Gastrocnemius medialis (tissue), 4 donors: ENCODE measurements around the gene FUOM. TPM values are rescaled to one million over a fixed set of nuclear protein-coding genes. Genes with fewer than 3 reads are reported as not detected.

Experiments
- ATAC-seq, 2 donors: fragments of 150-250 bp; one replicate each; pipeline ENCODE4 v1.9.1; 2016
- DNase-seq, 2 donors: peaks; one replicate each; pipeline ENCODE4 v3.0.0-alpha.2; 2019
- H3K27ac ChIP-seq, 4 donors: fragments of 200-600 bp; sonication (generic); 1 replicate in 1 of 4; 2 replicates in 3 of 4; pipeline ENCODE4 v1.5.1; 2016 to 2018; ENCODE audit warnings: mild to moderate bottlenecking in 2 of 4, moderate library complexity in 1 of 4
- H3K27me3 ChIP-seq, 3 donors: fragments of 200-600 bp; sonication (generic) in 2 of 3; 1 replicate in 1 of 3; 2 replicates in 2 of 3; pipeline versions ENCODE4 v1.5.1 to v1.6.0; 2016 to 2019; ENCODE audit warnings: mild to moderate bottlenecking in 1 of 3, moderate library complexity in 1 of 3
- H3K36me3 ChIP-seq, 2 donors: fragments of 200-600 bp; sonication (generic) in 1 of 2; one replicate each; pipeline ENCODE4 v1.5.1; 2017 to 2018
- H3K4me1 ChIP-seq, 2 donors: fragments of 200-600 bp; sonication (generic) in 1 of 2; one replicate each; pipeline ENCODE4 v1.5.1; 2016 to 2017; ENCODE audit warnings: mild to moderate bottlenecking in 2 of 2
- H3K4me3 ChIP-seq, 4 donors: fragments of 200-600 bp; sonication (generic) in 3 of 4; 1 replicate in 1 of 4; 2 replicates in 3 of 4; pipeline ENCODE4 v1.5.1; 2016 to 2019; ENCODE audit warnings: mild to moderate bottlenecking in 2 of 4
- H3K9me3 ChIP-seq, 3 donors: fragments of 200-600 bp; sonication (generic) in 2 of 3; 1 replicate in 1 of 3; 2 replicates in 2 of 3; pipeline ENCODE4 v1.5.1; 2016 to 2019
- POLR2A ChIP-seq, 2 donors: fragments of 450-650 bp; IDR thresholded peaks; one replicate each; pipeline ENCODE4 v1.6.1; 2017; ENCODE audit warnings: antibody characterized with exemption in 2 of 2, mild to moderate bottlenecking in 2 of 2, moderate library complexity in 2 of 2
- in situ Hi-C, 4 donors: fragments of 200-750 bp; cut with MboI; loops; one replicate each; pipeline versions ENCODE4 v1.15.0 to v1.8.0; 2017; ENCODE audit warnings: low sequenced_read_pairs in 4 of 4
- intact Hi-C: fragments of 100-400 bp; cut with DNase I; formaldehyde crosslinking; loops from one replicate; pipeline ENCODE4 v1.15.1; 2023; ENCODE audit warnings: low total_unique reads
- total RNA-seq, 4 donors: library from RNA; depleted of rRNA; stranded (reverse); fragments of >200 nt; gene quantifications; one replicate each; pipeline versions ENCODE4 v1.1.0 to v1.2.3, GENCODE V29; 2016
- TF ChIP-seq, protein P1 (sequence below), 5 experiments: fragments of 450-650 bp in 3 of 5; fragments of 200-600 bp in 2 of 5; sonication (generic) in 2 of 5; IDR thresholded peaks in 4 of 5; conservative IDR thresholded peaks in 1 of 5; 1 replicate in 4 of 5; 2 replicates in 1 of 5; pipeline ENCODE4 v1.5.1; 2016 to 2019; ENCODE audit warnings: antibody characterized with exemption in 5 of 5, mild to moderate bottlenecking in 3 of 5, moderate library complexity in 3 of 5

The FUOM gene
- total RNA-seq, 4 donors from 2014 or later, result 3.2 to 8.9 (median 5.6) TPM

DNA sequence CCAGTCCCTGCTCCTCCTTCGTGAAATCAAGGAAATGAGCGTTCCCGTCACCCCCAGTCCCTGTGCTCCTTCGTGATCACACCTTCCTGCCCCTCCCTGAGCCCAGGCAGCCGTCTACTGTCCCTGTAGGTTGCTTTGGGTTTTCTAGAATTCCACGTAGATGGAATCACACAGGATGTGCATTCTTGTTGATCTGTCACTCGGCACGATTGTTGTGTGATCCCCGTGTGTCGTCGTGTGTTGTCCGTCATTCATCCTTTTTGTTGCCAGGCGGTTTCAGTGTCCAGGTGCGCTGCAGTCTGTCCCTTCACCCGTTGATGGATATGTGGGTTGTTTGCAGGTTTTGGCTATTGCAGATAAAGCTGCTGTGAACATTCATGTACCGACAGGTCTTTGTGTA, 45.5 kb upstream of the FUOM start:
- peaks cover 0 to 61% of the 10 kb centered on the region in 2 donors for H3K36me3 ChIP-seq
- no peak for ATAC-seq

DNA sequence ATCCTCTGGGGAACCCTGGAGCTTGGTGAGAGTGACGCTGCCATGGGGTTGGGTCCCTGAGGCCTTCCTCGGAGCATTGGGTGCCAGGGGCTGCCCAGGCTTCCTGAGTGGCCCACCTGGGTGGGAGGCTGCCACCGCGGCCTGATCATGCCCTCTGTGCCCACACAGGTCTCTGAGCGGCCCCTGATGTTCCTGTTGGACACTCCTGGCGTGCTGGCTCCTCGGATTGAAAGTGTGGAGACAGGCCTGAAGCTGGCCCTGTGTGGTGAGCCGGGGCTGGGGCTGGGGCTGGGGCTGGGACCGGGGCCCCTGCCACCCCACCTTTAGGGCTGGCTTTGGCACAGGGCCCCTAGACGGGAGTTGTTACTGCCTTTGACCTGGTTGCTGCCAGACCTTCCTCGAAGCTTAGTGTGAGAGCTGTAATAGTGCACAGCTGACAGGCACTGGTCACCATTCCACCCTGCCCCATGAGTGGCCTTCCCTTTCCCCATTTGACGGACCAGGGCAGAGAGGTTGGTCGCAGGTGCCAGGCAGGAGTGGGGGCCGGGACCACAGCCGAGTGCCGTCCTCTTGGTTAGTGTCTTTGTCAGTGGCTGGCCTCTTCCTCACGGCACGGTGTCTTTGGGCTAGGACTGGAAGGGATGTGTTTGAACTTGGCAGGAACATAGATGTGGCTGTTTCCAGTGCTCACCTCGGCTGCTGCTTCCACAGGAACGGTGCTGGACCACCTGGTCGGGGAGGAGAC, 44.3 kb upstream of the FUOM start:
- Histone ChIP-seq H3K27me3 (no peaks in the 10 kb centered on the region), H3K4me1 (no peaks in the 10 kb centered on the region), H3K36me3 (peaks cover 0 to 59% of the 10 kb centered on the region in 2 donors), H3K9me3 (no peaks in the 10 kb centered on the region), H3K27ac (no peak overlapping the region), H3K4me3 (no peak overlapping the region)
- in situ Hi-C loops (no loop called here), intact Hi-C loops (no loop called here)
- DNase-seq, result no peak
- TF ChIP-seq, protein P1, sequence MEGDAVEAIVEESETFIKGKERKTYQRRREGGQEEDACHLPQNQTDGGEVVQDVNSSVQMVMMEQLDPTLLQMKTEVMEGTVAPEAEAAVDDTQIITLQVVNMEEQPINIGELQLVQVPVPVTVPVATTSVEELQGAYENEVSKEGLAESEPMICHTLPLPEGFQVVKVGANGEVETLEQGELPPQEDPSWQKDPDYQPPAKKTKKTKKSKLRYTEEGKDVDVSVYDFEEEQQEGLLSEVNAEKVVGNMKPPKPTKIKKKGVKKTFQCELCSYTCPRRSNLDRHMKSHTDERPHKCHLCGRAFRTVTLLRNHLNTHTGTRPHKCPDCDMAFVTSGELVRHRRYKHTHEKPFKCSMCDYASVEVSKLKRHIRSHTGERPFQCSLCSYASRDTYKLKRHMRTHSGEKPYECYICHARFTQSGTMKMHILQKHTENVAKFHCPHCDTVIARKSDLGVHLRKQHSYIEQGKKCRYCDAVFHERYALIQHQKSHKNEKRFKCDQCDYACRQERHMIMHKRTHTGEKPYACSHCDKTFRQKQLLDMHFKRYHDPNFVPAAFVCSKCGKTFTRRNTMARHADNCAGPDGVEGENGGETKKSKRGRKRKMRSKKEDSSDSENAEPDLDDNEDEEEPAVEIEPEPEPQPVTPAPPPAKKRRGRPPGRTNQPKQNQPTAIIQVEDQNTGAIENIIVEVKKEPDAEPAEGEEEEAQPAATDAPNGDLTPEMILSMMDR (IDR thresholded peaks at IDR 0.05 in 4 of 5, conservative IDR thresholded peaks at IDR 0.05 in 1 of 5), result no peak
- no peak for TF ChIP-seq POLR2A (IDR thresholded peaks at IDR 0.05)
- no peak for ATAC-seq

More for the DNA sequence above, 45.5 kb upstream of the FUOM start:
- H3K4me3 ChIP-seq, result no peak overlapping the region
- H3K27me3 ChIP-seq, result no peaks in the 10 kb centered on the region
- TF ChIP-seq, protein P1 (IDR thresholded peaks at IDR 0.05 in 4 of 5, conservative IDR thresholded peaks at IDR 0.05 in 1 of 5), result no peak
- no peak for TF ChIP-seq POLR2A (IDR thresholded peaks at IDR 0.05)
- intact Hi-C loops (no loop called here), in situ Hi-C loops (no loop called here)
- no peaks in the 10 kb centered on the region for H3K4me1 ChIP-seq
- no peak for DNase-seq
- H3K27ac ChIP-seq, result no peak overlapping the region
- no peaks in the 10 kb centered on the region for H3K9me3 ChIP-seq

GRCh38 chr10:133401500-133401899, 43.7 kb upstream of the FUOM start:
- Histone ChIP-seq H3K9me3 (no peaks in the 10 kb centered on the region), H3K36me3 (peaks cover 0 to 65% of the 10 kb centered on the region in 2 donors), H3K4me3 (no peak overlapping the region), H3K4me1 (no peaks in the 10 kb centered on the region), H3K27me3 (no peaks in the 10 kb centered on the region), H3K27ac (no peak overlapping the region)
- in situ Hi-C loops, result no loop called here
- DNase-seq, result peak in 1 of 2 donors; percentile 4
- no peak for ATAC-seq
- intact Hi-C loops, result no loop called here
- TF ChIP-seq POLR2A (IDR thresholded peaks at IDR 0.05), result no peak
- TF ChIP-seq, protein P1 (IDR thresholded peaks at IDR 0.05 in 4 of 5, conservative IDR thresholded peaks at IDR 0.05 in 1 of 5), result no peak

DNA sequence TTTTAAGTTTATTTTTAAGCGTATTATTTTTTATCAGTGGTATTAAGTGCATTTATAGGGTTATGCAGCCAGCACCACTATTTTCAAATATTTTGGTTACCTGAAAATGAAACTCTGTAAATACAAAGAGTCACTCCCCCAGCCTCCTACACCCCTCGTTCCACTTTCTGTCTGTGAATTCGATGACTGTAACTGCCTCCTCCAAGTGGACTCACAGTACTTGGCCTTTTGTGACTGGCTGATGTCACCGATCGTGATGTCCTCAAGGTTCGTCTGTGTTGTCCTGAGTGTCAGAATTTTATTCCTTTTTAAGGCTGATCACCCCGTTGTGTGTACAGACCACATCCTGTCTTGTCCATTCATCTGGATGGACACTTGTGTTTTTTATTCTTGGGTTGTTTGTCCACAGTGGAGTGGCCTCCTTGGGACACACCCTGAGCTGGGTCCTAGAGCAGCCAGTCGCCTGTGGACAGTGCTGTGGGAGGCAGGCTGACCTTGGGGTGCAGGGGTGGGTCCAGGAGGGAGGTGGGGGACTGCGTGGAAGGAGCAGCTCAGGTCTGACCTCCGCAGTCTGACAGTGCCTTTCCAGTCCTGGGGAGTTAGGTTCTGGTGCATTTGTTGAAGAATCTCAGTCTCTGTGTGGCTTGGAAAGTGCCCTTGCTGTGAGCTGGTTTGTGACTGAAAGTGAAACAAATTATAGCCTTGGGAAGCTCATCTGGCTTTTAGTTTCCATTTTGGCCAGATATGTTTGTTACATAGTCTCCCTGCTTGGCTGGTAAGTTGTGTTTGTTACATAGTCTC, 43.0 kb upstream of the FUOM start:
- DNase-seq, result peak in 1 of 2 donors; percentile 3
- no peak overlapping the region for H3K4me3 ChIP-seq
- in situ Hi-C loops (no loop called here), intact Hi-C loops (loop anchor here (1.0 kb wide), 1 partner anchor 44 kb away; no protein-coding TSS in a partner anchor)
- TF ChIP-seq POLR2A (IDR thresholded peaks at IDR 0.05), result no peak
- TF ChIP-seq, protein P1 (IDR thresholded peaks at IDR 0.05 in 4 of 5, conservative IDR thresholded peaks at IDR 0.05 in 1 of 5), result no peak
- H3K27ac ChIP-seq, result no peak overlapping the region
- peaks cover 0 to 72% of the 10 kb centered on the region in 2 donors for H3K36me3 ChIP-seq
- no peaks in the 10 kb centered on the region for H3K27me3 ChIP-seq
- ATAC-seq, result no peak
- no peaks in the 10 kb centered on the region for H3K9me3 ChIP-seq
- H3K4me1 ChIP-seq, result no peaks in the 10 kb centered on the region
